IMR-90 (cell line): ENCODE data around the gene CNTNAP1.

Experiments
- ELK1 ChIP-seq: fragments of 150-350 bp; IDR thresholded peaks from 2 replicates; pipeline ENCODE4 v1.6.1; 2016; ENCODE audit warnings: low read depth, mild to moderate bottlenecking, low read length, moderate library complexity, borderline replicate concordance
- MXI1 ChIP-seq: IDR thresholded peaks from 2 replicates; pipeline ENCODE4 v1.6.1; 2012; ENCODE audit warnings: low read depth, mild to moderate bottlenecking, low read length, moderate library complexity, borderline replicate concordance
- NFE2L2 ChIP-seq: fragments of 150-350 bp; IDR thresholded peaks from 2 replicates; pipeline ENCODE4 v1.6.1; 2016; ENCODE audit warnings: low read depth, mild to moderate bottlenecking, low read length
- POLR2A ChIP-seq: IDR thresholded peaks from 2 replicates; pipeline ENCODE4 v1.6.1; 2012; ENCODE audit warnings: mild to moderate bottlenecking, low read depth, low read length
- USF2 ChIP-seq: fragments of 150-350 bp; IDR thresholded peaks from 2 replicates; pipeline ENCODE4 v1.6.1; 2017; ENCODE audit warnings: mild to moderate bottlenecking, antibody characterized with exemption, low read length, low read depth
- TF ChIP-seq, protein P1 (sequence below): conservative IDR thresholded peaks from 2 replicates; pipeline ENCODE4 v1.5.1; 2012; ENCODE audit warnings: mild to moderate bottlenecking, low read depth, low read length, improper control_type of control experiment

DNA sequence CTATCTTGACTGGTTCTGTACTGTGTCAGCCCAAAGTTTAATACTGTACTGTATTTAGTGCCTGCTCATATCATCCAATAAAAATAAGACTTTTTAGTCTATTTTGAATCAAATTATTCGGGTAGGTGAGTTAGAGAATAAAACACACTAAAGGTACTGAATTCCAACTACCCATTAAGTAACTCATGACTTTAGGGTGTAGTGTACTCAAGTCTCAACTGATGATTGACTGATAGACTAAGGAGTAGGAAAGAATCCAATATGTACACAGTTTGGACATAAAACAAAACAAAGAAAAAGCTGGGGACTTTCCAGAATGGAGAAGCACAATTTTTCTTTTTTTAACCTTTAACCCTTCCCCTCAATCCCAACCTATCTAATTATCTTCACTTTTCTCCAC, 58.4 kb downstream of the CNTNAP1 start:
- TF ChIP-seq POLR2A = no peak
- TF ChIP-seq, protein P1, sequence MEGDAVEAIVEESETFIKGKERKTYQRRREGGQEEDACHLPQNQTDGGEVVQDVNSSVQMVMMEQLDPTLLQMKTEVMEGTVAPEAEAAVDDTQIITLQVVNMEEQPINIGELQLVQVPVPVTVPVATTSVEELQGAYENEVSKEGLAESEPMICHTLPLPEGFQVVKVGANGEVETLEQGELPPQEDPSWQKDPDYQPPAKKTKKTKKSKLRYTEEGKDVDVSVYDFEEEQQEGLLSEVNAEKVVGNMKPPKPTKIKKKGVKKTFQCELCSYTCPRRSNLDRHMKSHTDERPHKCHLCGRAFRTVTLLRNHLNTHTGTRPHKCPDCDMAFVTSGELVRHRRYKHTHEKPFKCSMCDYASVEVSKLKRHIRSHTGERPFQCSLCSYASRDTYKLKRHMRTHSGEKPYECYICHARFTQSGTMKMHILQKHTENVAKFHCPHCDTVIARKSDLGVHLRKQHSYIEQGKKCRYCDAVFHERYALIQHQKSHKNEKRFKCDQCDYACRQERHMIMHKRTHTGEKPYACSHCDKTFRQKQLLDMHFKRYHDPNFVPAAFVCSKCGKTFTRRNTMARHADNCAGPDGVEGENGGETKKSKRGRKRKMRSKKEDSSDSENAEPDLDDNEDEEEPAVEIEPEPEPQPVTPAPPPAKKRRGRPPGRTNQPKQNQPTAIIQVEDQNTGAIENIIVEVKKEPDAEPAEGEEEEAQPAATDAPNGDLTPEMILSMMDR = no peak
- TF ChIP-seq NFE2L2 = no peak
- no peak for TF ChIP-seq USF2
- no peak for TF ChIP-seq ELK1
- TF ChIP-seq MXI1 = no peak
